ENCODE measurements around the gene OOEP.

The OOEP gene

DNA sequence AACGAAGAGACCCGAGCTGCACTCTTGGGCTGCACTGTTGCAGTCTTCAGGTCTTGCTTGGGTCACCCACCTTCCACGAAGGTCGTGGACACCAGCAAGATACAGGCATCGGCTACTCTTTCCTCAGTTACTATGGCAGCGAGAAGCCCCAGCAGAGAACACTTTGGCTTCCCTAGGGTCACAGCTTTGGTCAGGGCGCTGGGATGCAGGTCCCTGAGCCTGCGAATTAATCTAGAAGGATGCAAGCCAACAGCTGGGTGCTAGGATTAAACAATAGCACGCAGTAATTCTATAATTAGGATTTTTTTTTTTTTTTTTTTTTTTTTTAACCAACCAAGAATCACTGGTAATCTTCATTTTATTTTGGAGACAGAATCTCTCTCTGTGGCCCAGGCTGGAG lies 5.1 kb downstream of the OOEP start:
- no peak for DNase-seq (ENCODE audit: low read depth)
- TF ChIP-seq, protein P1, sequence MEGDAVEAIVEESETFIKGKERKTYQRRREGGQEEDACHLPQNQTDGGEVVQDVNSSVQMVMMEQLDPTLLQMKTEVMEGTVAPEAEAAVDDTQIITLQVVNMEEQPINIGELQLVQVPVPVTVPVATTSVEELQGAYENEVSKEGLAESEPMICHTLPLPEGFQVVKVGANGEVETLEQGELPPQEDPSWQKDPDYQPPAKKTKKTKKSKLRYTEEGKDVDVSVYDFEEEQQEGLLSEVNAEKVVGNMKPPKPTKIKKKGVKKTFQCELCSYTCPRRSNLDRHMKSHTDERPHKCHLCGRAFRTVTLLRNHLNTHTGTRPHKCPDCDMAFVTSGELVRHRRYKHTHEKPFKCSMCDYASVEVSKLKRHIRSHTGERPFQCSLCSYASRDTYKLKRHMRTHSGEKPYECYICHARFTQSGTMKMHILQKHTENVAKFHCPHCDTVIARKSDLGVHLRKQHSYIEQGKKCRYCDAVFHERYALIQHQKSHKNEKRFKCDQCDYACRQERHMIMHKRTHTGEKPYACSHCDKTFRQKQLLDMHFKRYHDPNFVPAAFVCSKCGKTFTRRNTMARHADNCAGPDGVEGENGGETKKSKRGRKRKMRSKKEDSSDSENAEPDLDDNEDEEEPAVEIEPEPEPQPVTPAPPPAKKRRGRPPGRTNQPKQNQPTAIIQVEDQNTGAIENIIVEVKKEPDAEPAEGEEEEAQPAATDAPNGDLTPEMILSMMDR (conservative IDR thresholded peaks at IDR 0.05; ENCODE audit: low read length), result no peak
- no peak overlapping the region for H3K4me3 ChIP-seq (ENCODE audit: low read length)

DNA sequence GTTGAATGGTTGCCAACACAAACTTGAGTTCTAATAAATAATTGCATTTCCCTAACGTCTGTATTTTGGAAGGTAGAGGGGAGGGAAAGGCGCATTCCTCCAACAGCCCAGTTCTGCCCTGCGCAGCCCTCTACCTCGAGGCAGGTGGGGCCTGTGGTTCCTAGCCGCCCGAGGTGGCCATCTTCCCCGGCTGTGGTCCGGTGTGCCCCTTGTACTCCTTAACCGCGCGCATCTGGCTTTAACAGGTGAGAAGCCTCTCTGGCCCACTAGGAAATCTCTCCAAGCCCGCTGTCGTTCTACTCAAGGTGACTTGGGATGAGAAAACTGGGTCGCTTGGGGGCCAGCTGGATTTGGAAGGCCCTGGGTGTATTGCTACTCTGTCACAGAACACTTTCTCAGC lies 5.6 kb downstream of the OOEP start:
- no peak overlapping the region for H3K4me3 ChIP-seq (ENCODE audit: low read length)
- TF ChIP-seq, protein P1 (conservative IDR thresholded peaks at IDR 0.05; ENCODE audit: low read length), result no peak
- no peak for DNase-seq (ENCODE audit: low read depth)

DNA sequence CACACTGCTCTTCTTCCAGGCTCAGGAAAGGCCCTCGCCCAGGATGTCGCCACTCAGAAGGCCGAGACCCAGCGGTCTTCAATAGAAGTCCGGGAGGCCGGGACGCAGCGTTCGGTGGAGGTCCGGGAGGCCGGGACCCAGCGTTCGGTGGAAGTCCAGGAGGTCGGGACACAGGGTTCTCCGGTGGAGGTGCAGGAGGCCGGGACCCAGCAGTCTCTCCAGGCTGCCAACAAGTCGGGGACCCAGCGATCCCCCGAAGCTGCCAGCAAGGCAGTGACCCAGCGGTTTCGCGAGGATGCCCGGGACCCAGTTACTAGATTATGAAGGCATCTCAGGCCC lies 6.2 kb downstream of the OOEP start:
- no peak for DNase-seq (ENCODE audit: low read depth)
- TF ChIP-seq, protein P1 (conservative IDR thresholded peaks at IDR 0.05; ENCODE audit: low read length), result no peak
- H3K4me3 ChIP-seq (ENCODE audit: low read length), result no peak overlapping the region

DNA sequence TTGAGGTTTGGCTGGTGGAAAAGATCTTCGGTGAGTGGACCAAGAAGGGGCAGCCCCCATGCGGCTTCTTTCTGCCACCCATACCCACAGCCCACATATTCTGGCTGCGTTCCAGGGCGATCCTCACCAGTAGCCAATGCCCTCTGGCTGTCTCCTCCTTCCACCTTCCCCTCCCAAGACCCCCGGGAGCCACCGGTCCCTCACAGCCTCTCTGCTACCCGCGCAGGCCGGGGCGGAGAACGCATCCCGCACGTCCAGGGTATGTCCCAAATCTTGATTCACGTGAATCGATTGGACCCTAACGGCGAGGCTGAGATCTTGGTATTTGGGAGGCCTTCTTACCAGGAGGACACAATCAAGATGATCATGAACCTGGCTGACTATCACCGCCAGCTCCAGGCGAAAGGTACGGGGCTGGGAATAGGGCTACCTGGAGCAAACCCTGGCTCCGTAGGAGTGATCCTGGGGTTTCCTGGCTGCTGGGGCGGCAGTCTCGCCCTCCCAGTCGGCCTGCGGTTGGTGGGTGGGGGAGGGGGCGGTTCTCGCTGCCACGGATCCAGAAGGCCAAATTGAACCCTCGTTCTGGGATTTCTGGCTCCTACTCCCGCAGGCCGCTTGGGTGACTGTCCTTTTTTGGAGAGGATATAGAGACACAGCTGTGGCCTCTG lies 6.7 kb downstream of the OOEP start:
- TF ChIP-seq, protein P1 (conservative IDR thresholded peaks at IDR 0.05; ENCODE audit: low read length), result no peak
- no peak for DNase-seq (ENCODE audit: low read depth)
- H3K4me3 ChIP-seq (ENCODE audit: low read length), result no peak overlapping the region

DNA sequence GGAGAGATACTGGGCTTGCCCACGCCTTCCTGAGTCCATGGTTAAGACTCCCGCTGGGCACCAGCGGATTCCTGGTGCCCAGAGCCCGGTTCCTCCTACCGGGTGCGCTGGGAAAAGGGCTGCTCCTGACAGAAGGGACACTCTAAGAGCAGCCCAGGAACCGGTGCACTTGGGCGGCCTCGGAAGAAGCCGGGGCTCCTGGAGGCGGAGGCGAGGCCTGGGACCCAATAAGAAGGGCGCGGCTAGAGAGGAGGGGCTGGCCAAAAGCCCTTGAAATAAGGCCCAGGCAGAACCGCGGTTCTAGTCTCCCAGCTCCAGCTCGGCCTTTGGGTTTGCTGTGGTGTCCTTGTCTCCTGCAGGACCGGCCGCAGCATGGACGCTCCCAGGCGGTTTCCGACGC lies 7.3 kb downstream of the OOEP start, which contains the start of gene KHDC3L:
TSS of gene KHDC3L (plus strand) at position 301 of the 400 bp plus-strand sequence. CDS start at position 373, 72 bp downstream.
- TF ChIP-seq, protein P1 (conservative IDR thresholded peaks at IDR 0.05; ENCODE audit: low read length), result no peak
- no peak for DNase-seq (ENCODE audit: low read depth)

DNA sequence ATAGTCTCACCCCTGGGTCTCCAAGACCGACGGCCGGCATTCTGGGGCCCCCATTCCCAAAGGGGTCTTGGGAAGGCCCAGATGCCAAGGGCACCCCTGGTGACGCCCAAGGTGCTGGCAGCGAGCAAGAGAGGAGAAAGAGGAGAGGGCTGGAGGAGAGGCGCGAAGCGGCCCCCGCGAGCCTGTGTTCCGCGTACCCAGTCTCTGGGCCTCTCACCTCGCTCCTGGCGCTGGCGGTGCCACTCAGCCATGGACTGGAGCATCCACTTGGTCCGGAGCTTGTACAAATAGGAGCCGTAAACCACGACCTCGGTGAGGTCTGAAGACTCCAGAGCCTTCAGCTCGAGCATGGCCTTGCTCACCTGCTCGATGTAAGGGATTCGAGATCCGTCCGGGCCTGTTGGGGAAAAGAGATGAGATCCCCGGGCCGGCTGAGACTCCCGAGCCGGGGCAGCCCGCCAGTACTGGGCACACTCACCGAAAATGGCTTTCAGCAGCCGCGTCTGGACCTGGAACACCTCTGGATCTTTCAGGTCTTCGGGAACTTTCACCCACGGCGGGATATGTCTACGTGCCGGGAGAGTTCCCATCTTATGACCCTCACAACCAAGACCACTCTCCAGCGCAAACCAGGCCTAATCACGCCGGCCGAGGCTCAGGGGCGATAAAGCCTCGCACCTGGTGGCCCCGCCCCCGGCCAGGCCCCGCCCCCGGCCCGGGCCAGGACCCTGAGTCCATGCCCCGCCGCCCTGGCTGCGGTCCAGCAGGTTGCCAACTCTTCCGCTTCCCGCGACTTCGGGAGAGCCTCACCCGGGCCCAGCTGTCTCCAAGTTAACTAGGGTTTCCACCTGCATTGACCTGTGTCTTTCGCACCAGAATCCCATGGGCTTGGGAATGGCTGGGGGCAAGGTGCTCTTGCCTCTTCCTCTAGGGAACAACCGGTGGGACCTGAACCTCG lies 15.8 kb downstream of the OOEP start, which contains the start of gene DPPA5:
TSS of gene DPPA5 (minus strand) at position 641 of the 958 bp plus-strand sequence. CDS start at position 590, 51 bp downstream.
- TF ChIP-seq, protein P1 (conservative IDR thresholded peaks at IDR 0.05; ENCODE audit: low read length), result no peak
- DNase-seq (ENCODE audit: low read depth), result no peak
- H3K4me3 ChIP-seq (ENCODE audit: low read length), result no peak within 1 kb of the TSS

More for the DNA sequence above, 7.3 kb downstream of the OOEP start, which contains the start of gene KHDC3L:
- H3K4me3 ChIP-seq (ENCODE audit: low read length), result no peak within 1 kb of the TSS
